GM13976 (cell line): ENCODE measurements around the gene ZNF621.

Experiments
- DNase-seq: peaks from one replicate; pipeline ENCODE4 v3.0.0; 2012; ENCODE audit warnings: low spot score
- in situ Hi-C: fragments of 300-500 bp; cut with MboI; formaldehyde crosslinking; loops from one replicate; pipeline ENCODE4 v1.12.0; 2022; ENCODE audit warnings: low sequenced_read_pairs, mixed read lengths, inconsistent platforms; ENCODE audit not compliant: unreplicated experiment
- TF ChIP-seq, protein P1 (sequence below): IDR thresholded peaks from 2 replicates; pipeline ENCODE4 v1.5.1; 2012; ENCODE audit warnings: borderline replicate concordance, mild to moderate bottlenecking; ENCODE audit not compliant: insufficient read depth; ENCODE audit errors: extremely low read depth, missing control alignments, control extremely low read depth

The ZNF621 gene

DNA sequence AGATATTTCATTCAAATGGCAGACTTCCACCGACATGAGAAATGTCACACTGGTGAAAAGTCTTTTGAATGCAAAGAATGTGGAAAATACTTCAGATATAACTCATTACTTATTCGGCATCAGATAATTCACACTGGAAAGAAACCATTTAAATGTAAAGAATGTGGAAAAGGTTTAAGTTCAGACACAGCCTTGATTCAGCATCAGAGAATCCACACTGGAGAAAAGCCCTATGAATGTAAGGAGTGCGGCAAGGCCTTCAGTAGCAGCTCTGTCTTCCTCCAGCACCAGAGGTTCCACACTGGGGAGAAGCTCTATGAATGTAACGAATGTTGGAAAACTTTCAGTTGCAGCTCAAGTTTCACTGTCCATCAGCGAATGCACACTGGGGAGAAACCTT is 8.6 kb upstream of the ZNF621 start:
- TF ChIP-seq, protein P1, sequence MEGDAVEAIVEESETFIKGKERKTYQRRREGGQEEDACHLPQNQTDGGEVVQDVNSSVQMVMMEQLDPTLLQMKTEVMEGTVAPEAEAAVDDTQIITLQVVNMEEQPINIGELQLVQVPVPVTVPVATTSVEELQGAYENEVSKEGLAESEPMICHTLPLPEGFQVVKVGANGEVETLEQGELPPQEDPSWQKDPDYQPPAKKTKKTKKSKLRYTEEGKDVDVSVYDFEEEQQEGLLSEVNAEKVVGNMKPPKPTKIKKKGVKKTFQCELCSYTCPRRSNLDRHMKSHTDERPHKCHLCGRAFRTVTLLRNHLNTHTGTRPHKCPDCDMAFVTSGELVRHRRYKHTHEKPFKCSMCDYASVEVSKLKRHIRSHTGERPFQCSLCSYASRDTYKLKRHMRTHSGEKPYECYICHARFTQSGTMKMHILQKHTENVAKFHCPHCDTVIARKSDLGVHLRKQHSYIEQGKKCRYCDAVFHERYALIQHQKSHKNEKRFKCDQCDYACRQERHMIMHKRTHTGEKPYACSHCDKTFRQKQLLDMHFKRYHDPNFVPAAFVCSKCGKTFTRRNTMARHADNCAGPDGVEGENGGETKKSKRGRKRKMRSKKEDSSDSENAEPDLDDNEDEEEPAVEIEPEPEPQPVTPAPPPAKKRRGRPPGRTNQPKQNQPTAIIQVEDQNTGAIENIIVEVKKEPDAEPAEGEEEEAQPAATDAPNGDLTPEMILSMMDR = no peak
- DNase-seq = no peak
- in situ Hi-C loops = no loop called here

DNA sequence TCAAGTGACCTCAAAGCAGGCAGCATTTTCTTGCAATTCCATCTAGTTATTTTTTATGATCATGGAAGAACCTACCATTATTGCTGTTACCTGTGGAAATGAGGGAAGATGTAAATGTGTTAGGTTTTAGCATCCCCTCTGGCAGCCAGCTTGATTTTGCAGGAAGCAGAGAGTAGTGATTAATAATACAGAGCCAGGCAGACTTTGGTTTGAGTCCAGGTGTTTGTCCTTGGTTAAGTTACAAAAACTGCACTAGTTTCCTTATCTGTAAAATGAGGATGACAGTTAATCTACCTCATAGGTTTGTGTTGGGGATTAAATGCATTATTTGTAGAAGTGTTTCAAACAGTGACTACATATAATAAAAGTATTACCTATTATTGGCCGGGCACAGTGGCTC is 6.7 kb upstream of the ZNF621 start:
- no peak for DNase-seq
- TF ChIP-seq, protein P1 = no peak
- in situ Hi-C loops = no loop called here

DNA sequence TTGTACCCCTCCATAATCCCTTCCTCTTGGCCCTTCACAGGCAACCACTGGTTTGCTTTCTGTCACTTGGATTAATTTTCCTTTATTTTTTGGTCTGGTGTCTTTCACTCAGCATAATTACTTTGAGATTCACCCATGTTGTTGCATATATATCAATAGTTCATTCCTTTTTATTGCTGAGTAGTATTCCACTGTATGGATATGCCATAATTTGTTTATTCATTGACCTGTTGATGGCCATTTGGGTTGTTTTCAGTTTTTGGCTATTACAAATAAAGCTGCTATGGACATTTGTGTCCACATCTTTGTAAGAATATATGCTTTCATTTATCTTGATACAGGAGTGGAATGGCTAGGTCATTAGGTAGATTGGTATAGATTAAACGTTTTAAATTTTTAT is 5.9 kb upstream of the ZNF621 start:
- DNase-seq = no peak
- TF ChIP-seq, protein P1 = no peak
- in situ Hi-C loops = no loop called here

DNA sequence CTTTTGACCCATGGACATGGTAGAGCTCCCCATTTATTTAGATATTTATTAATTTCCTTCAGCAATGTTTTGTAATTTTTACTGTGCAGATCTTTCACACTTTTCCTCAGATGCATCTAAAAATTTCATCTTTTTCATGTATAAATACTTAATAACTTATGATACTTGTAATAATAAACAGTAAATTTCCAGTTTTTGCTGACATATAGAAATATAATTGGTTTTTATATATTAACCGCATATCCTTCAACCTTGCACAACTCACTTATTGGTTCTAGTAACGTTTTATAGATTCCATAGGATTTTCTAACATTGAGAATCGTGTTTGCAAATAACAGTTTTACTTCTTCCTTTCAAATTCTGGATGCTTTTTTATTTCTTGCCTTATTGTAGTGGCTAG is 3.5 kb upstream of the ZNF621 start:
- in situ Hi-C loops = no loop called here
- no peak for DNase-seq
- TF ChIP-seq, protein P1 = no peak

DNA sequence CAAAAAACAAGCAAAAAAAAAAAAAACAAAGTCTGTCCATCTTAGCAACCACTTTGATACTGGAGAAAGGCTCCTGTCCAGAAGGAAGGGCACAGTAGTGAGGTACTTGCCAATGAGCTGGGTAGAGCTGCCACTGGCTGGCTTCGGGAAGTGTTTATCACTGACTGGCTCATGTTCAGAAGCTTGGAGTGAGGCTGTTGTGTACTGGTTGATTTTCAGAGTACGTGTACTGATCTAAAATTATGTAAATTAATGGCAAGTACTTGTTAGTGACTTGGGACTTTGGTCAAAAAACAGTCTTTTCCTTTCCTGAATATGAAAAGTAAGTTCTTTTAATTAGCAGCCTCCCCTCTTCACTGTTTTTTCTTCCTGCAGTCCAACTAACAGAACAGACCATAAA is 979 bp upstream of the ZNF621 start:
- TF ChIP-seq, protein P1 = no peak
- in situ Hi-C loops = no loop called here
- no peak for DNase-seq

DNA sequence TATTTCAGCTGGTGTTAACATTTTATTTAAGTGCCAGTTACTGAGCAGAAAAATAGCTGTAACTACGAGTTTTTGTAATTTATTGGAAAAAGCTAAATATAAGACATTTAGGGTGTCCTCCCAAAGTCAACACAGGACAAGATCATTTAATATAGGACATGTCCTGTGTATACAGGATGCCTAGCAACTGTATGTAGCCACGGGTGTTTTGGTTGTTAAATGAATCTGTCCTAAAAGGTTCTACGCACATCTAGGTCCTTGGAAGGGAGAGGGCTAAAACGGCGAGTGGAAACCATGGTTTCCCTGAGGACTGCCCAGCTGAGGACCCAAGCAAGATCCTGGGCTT is 565 bp upstream of the ZNF621 start:
- in situ Hi-C loops = no loop called here
- no peak for DNase-seq

DNA sequence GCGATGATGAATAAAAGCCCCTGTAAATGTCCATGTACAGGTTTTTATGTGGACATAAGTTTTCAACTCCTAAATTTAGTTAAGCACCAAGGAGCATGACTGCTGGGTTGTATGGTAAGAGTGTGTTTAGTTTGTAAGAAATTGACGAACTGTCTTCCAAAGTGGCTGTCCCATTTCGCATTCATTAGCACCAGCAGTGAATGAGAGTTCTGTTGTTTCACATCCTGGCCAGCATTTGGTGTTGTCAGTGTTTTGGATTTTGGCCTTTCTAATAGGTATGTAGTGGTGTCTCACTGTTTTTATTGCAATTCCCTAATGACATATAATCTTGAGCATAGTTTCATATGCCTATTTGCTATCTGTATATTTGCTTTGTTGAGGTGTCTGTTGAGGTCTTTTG is 3.7 kb downstream of the ZNF621 start:
- no peak for DNase-seq
- TF ChIP-seq, protein P1 = no peak
- in situ Hi-C loops = no loop called here

More for the DNA sequence above, 565 bp upstream of the ZNF621 start:
- TF ChIP-seq, protein P1 = no peak
